ENCODE data around the gene ANTXR1. TPM values are rescaled to one million over a fixed set of nuclear protein-coding genes. Genes with fewer than 3 reads are reported as not detected.
"Not testable (repeated sequence)": the region's sequence is repeated elsewhere in the genome, so short reads cannot be mapped to it uniquely, and the experiment has no call there.

Gene ANTXR1
- total and polyA plus RNA-seq, 4 experiments from 2014 or later: 0.58 TPM; not detected in 3

DNA sequence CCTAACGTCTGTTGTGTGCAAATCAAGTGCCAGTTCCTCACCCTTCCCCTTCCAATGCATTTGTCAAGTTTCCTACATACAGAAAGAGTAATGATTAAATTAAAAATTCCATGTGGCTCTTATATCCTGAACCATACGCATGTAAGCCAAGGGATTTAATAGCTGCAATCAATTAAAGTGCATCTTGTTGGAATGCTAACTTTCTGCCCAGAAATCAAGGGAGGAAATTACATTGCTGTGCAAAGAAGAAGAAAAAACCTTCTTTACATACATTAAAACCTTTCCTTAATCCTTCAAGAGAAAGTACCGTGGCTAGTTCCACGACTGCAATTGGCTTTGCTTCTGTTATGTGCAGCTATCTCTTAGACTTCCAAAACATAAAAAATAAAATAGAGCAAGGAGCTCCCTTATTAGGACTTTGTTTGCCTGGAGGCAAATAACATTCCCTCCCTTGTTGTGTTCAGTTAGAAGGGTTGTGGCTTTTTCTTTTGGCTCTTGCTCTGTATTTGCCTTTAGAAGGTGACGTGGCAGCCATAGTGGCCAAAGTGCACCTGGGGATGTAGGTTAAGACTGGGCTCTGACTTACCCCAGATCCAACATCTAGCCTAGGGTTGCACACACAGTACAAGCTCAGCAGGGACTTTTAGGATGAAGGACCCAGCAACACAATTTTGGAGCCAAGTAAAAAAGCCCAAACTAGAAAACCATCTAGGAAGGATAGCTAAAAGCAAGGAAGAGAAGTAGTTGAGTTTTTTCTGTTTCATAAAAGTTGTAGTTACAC lies 158.3 kb downstream of the ANTXR1 start:
- H3K9me3 ChIP-seq (ENCODE audit: control insufficient read depth in 1 of 2, low read length in 2 of 2): no peaks in the 10 kb centered on the region
- H3K27me3 ChIP-seq (ENCODE audit: insufficient read depth, low read length): no peaks in the 10 kb centered on the region
- Mint-ChIP-seq H3K36me3 (no peaks in the 10 kb centered on the region), H3K4me3 (no peak overlapping the region), H3K27ac (no peak overlapping the region), H3K27me3 (peaks cover 20 to 21% of the 10 kb centered on the region in 2 donors), H3K4me1 (no peaks in the 10 kb centered on the region), H3K9me3 (no peaks in the 10 kb centered on the region)
- intact Hi-C loops (cut with micrococcal nuclease): no loop called here
- no peak overlapping the region for H3K4me3 ChIP-seq (ENCODE audit: low read length in 2 of 2)
- H3K4me1 ChIP-seq (ENCODE audit: insufficient read depth, low read length): no peaks in the 10 kb centered on the region
- no peak overlapping the region for H3K27ac ChIP-seq (ENCODE audit: low read depth, low read length)
- ChIA-PET CTCF (ENCODE audit: partially characterized antibody) (no interaction called here), POLR2A (ENCODE audit: partially characterized antibody) (no interaction called here)
- no peaks in the 10 kb centered on the region for H3K36me3 ChIP-seq (ENCODE audit: insufficient read depth, low read length)
- DNase-seq: no peak

DNA sequence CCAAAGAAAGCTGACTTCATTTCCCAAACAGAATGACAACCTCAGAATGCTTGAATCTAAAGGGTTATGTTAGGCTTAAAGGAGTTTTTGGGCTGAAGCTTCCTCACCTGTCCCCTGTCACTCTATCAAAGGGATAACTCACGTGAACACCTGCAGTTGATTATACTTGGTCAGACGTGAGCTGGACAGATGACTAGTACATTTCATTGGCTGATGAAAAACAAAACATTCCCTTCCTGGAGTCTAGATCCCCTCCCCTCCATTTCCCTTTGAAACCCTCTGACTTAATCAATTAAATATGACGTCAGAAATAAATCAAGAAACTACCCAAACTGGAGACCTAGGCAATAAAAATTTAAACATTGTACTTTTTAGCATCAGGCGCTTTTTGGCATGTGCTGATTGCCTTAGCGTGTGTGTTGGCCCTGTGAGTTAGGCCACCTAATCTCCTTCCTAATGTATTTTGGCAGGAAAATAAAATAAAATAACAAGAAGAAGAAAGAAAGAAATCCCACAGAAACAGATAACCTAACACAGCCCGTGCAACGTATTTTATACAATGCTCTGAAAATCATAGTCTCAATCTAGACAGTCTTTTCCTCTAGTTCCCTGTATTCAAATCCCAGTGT lies 159.0 kb downstream of the ANTXR1 start:
- H3K4me3 Mint-ChIP-seq: no peak overlapping the region
- Histone ChIP-seq H3K9me3 (ENCODE audit: control insufficient read depth in 1 of 2, low read length in 2 of 2) (no peaks in the 10 kb centered on the region), H3K27ac (ENCODE audit: low read depth, low read length) (no peak overlapping the region), H3K4me1 (ENCODE audit: insufficient read depth, low read length) (no peaks in the 10 kb centered on the region), H3K36me3 (ENCODE audit: insufficient read depth, low read length) (no peaks in the 10 kb centered on the region), H3K27me3 (ENCODE audit: insufficient read depth, low read length) (no peaks in the 10 kb centered on the region), H3K4me3 (ENCODE audit: low read length in 2 of 2) (no peak overlapping the region)
- no peaks in the 10 kb centered on the region for H3K36me3 Mint-ChIP-seq
- intact Hi-C loops (cut with micrococcal nuclease): no loop called here
- DNase-seq: no peak
- POLR2A ChIA-PET (ENCODE audit: partially characterized antibody): no interaction called here
- peaks cover 0 to 3% (median 0%) of the 10 kb centered on the region in 4 donors for H3K4me1 Mint-ChIP-seq
- H3K9me3 Mint-ChIP-seq: no peaks in the 10 kb centered on the region
- CTCF ChIA-PET (ENCODE audit: partially characterized antibody): no interaction called here
- H3K27me3 Mint-ChIP-seq: peaks cover 17 to 18% of the 10 kb centered on the region in 2 donors
- no peak overlapping the region for H3K27ac Mint-ChIP-seq

DNA sequence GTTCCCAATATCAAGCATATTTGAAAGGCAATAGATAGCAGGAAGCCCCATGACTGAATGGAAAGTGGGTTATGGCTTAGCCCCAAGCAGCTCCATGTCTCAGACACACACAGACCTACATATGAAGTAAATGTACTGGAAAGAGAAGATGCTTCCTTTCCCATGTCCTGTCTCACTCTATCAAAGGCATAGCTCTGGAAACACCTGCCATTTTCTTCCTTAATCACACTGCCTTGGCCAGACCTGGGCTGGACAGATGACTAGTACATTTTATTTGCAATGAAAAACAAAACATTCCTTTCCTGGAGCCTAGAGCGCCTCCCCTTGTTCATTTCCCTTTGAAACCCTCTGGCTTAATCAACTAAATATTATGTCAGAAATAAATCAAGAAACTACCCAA lies 160.7 kb downstream of the ANTXR1 start:
- Mint-ChIP-seq H3K36me3 (no peaks in the 10 kb centered on the region), H3K9me3 (no peaks in the 10 kb centered on the region), H3K4me3 (no peak overlapping the region), H3K27ac (no peak overlapping the region), H3K4me1 (peaks cover 0 to 6% (median 4%) of the 10 kb centered on the region in 4 donors), H3K27me3 (peaks cover 16 to 20% of the 10 kb centered on the region in 2 donors)
- H3K9me3 ChIP-seq (ENCODE audit: control insufficient read depth in 1 of 2, low read length in 2 of 2): no peaks in the 10 kb centered on the region
- intact Hi-C loops (cut with micrococcal nuclease): no loop called here
- DNase-seq: no peak
- no peaks in the 10 kb centered on the region for H3K36me3 ChIP-seq (ENCODE audit: insufficient read depth, low read length)
- H3K4me1 ChIP-seq (ENCODE audit: insufficient read depth, low read length): no peaks in the 10 kb centered on the region
- POLR2A ChIA-PET (ENCODE audit: partially characterized antibody): no interaction called here
- H3K27ac ChIP-seq (ENCODE audit: low read depth, low read length): no peak overlapping the region
- H3K27me3 ChIP-seq (ENCODE audit: insufficient read depth, low read length): no peaks in the 10 kb centered on the region
- CTCF ChIA-PET (ENCODE audit: partially characterized antibody): no interaction called here
- H3K4me3 ChIP-seq (ENCODE audit: low read length in 2 of 2): no peak overlapping the region

- H3K27ac Mint-ChIP-seq; H3K4me1 Mint-ChIP-seq; H3K36me3 Mint-ChIP-seq; H3K27me3 ChIP-seq (ENCODE audit: insufficient read depth, low read length); H3K4me3 Mint-ChIP-seq; H3K4me3 ChIP-seq (ENCODE audit: low read length in 2 of 2); H3K9me3 ChIP-seq (ENCODE audit: control insufficient read depth in 1 of 2, low read length in 2 of 2); intact Hi-C loops (cut with micrococcal nuclease); H3K27ac ChIP-seq (ENCODE audit: low read depth, low read length); H3K36me3 ChIP-seq (ENCODE audit: insufficient read depth, low read length); POLR2A ChIA-PET (ENCODE audit: partially characterized antibody); H3K9me3 Mint-ChIP-seq; CTCF ChIA-PET (ENCODE audit: partially characterized antibody); H3K4me1 ChIP-seq (ENCODE audit: insufficient read depth, low read length); DNase-seq: not testable (repeated sequence)
- peaks cover 16 to 20% of the 10 kb centered on the region in 2 donors for H3K27me3 Mint-ChIP-seq
Measured at GRCh38 chr2:69174211-69174610, 161.2 kb downstream of the ANTXR1 start.

- Mint-ChIP-seq H3K27me3 (peaks cover 14 to 18% of the 10 kb centered on the region in 2 donors), H3K9me3 (peaks cover 0 to 1% (median 0%) of the 10 kb centered on the region in 8 donors), H3K36me3 (no peaks in the 10 kb centered on the region), H3K4me3 (no peak overlapping the region), H3K4me1 (peaks cover 0 to 6% (median 4%) of the 10 kb centered on the region in 4 donors), H3K27ac (no peak overlapping the region)
- H3K4me1 ChIP-seq (ENCODE audit: insufficient read depth, low read length): no peaks in the 10 kb centered on the region
- ChIA-PET CTCF (ENCODE audit: partially characterized antibody) (no interaction called here), POLR2A (ENCODE audit: partially characterized antibody) (no interaction called here)
- no peaks in the 10 kb centered on the region for H3K27me3 ChIP-seq (ENCODE audit: insufficient read depth, low read length)
- no peaks in the 10 kb centered on the region for H3K36me3 ChIP-seq (ENCODE audit: insufficient read depth, low read length)
- no peak for DNase-seq
- no peaks in the 10 kb centered on the region for H3K9me3 ChIP-seq (ENCODE audit: control insufficient read depth in 1 of 2, low read length in 2 of 2)
- H3K4me3 ChIP-seq (ENCODE audit: low read length in 2 of 2): no peak overlapping the region
- intact Hi-C loops (cut with micrococcal nuclease): no loop called here
- H3K27ac ChIP-seq (ENCODE audit: low read depth, low read length): no peak overlapping the region
Measured at GRCh38 chr2:69175790-69176715, 163.1 kb downstream of the ANTXR1 start.

DNA sequence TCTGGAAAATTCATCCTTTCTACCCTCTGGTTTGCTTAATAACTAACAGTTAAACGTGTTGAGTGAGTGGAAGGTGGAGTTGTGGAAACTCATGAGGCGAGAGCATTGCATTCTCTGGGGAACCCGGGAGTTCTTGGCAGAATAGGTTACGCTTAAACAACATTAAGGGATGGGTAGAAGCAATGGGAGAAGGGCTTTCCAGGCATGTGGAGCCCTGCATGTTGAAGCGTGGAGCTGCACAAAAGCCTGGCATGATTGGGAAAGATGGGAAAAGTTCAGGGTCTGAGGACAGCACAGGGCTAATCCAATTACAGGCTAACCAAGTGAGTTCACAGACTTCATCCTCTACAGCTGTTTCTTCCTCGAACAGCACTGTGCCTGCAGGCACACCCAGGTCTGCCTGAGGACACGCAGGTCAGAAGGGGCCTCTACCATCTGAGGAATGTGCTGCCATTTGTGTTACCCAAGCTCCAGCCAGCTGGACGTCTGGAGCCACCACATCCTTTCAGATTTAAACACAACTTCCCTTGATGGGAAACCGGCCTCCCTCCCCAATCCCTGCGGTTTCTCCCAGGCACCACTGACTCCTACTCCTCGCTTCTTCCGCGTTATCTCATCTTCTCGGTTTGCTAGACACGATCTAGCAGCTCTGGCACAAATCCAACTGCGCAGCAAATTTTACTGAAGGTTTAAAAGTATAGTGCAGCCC lies 164.2 kb downstream of the ANTXR1 start:
- no peak overlapping the region for H3K27ac ChIP-seq (ENCODE audit: low read depth, low read length)
- H3K9me3 Mint-ChIP-seq: peaks cover 0 to 1% (median 0%) of the 10 kb centered on the region in 8 donors
- H3K4me3 ChIP-seq (ENCODE audit: low read length in 2 of 2): no peak overlapping the region
- H3K4me1 Mint-ChIP-seq: peaks cover 0 to 6% (median 4%) of the 10 kb centered on the region in 4 donors
- DNase-seq: no peak
- H3K36me3 ChIP-seq (ENCODE audit: insufficient read depth, low read length): no peaks in the 10 kb centered on the region
- intact Hi-C loops (cut with micrococcal nuclease): no loop called here
- no peak overlapping the region for H3K27ac Mint-ChIP-seq
- no peaks in the 10 kb centered on the region for H3K4me1 ChIP-seq (ENCODE audit: insufficient read depth, low read length)
- H3K27me3 ChIP-seq (ENCODE audit: insufficient read depth, low read length): no peaks in the 10 kb centered on the region
- H3K27me3 Mint-ChIP-seq: peaks cover 16 to 19% of the 10 kb centered on the region in 2 donors
- ChIA-PET CTCF (ENCODE audit: partially characterized antibody) (no interaction called here), POLR2A (ENCODE audit: partially characterized antibody) (no interaction called here)
- H3K4me3 Mint-ChIP-seq: no peak overlapping the region
- no peaks in the 10 kb centered on the region for H3K36me3 Mint-ChIP-seq
- H3K9me3 ChIP-seq (ENCODE audit: control insufficient read depth in 1 of 2, low read length in 2 of 2): no peaks in the 10 kb centered on the region
